GM19455 (cell line): ENCODE data around the gene FAM107A.

Experiments
- ATAC-seq: cut with Tn5 transposase; IDR thresholded peaks from one replicate; pipeline ENCODE4 v1.9.1; 2021; ENCODE audit not compliant: unreplicated experiment

Gene FAM107A

DNA sequence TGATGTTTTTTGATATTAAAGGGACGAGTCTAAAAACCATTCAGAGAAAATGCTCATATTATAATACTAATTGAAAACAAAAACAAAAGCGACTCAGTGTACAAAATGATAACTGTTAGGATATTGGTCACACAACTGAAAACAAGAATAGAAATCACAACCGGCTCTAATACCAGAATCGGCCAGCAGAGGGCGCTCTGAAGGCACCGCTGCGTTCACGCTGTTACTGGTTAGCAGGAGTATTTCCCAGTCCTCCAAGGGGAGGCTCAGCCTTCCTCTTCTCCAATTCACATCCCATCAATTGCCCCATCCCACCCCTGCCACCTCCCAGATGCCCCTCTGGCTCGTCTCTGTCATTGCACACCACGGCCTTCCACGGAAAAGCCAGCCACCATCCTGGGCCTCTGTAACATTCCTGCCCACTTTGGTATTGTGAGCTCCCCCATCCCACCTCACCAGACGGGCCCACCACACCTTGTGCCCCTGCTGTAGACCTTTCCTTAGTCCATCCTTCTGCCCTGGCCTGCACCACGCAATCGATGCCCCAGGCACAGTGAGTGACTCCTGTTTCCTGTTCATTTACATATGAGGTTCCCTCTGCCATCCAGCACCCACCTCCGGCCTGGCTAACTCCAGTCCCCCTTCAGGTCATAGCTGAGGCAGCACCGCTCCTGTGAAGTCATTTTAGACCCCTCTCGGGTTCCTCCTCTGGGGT lies 8.5 kb downstream of the FAM107A start:
- no peak for ATAC-seq

DNA sequence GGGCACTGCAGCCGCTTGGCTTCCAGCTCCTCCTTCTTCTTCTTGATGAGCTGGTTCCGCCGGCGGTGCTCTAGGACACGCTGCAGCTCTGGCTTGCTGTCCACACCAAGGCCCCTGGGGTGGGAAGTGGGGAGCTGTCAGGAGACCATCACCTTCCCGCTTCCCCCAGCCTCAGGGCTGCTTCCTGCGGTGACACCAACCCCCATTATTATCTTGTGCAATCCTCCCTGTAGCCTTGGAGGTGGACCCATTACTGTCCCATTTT lies 10.0 kb downstream of the FAM107A start:
- ATAC-seq, result no peak

DNA sequence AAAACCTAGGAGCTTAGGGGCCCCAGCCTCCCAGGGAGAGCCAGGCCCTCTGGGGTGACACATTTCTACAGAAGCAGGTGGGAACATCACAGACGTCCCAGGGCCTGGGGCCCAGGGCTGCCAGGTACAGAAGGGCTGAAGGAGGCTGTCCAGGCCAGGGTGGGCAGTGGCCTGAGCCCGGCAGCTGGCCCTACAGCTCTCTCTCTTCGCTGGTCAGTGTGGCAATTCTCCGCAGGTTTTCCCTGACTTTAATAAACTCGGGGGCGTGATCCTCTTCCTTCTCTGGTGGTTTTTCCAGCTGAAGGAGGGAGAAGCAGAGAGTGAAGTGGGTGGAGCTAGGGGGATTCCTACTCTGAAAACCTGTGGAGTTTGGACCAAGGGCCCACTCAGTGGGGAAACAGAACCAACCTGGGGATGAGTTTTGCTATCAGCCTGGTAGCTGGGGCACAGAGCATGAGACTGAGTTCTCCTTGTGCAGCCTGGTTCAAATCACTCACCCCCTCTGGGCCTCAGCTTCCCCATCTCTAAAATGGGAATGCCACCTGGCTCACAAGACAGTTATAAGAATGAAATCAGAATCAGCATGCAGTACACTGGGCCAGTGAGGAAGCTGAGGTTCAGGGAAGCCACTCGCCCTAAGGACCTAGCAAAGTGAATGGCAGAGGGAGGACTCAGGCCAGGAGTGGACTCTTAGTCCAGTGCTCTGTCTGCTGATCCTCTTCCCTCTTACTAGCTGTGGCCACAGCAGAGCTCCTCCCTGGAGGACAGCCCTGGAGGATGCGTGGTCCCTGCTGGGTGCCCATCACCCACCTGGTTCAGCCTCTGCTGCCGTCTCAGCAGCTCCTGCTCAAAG lies 10.6 kb downstream of the FAM107A start:
- ATAC-seq, result no peak

GRCh38 chr3:58565621-58566397 lies 11.4 kb downstream of the FAM107A start:
- ATAC-seq, result no peak

DNA sequence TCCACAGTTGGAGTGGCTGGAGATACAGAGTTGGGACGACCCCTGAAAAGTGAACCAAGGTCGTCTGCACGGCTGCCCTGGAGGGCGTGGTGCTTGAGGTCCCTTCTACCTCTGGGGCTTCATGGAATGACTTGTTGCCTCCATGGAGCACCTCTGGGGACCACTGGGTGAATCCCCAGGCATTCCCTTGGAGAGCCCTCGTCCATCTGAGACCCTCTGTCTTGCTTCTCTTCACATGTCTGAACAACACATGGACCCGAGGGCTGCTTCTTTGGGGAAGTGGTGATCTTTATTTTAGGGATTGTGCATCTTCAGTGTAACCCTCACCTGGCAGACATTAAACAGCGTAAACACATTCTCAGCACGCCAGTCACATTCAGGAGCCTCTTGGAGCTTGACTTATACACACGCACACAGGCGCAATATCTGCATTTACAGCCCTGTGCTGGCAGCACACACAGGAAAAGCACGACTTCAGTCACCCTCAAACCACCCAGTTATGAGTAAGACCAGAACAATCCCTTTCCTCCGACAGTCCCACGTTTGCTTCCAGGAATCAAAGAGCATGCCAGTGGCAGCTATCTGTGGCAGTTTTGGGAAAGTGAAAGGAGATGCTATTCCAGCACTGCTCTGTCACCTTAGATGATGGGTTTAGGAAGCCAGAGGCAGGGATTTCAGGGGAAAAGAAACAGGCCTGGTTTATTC lies 12.6 kb downstream of the FAM107A start:
- ATAC-seq, result no peak

- ATAC-seq, result no peak
These were observed 13.1 kb downstream of the FAM107A start for GRCh38 chr3:58564054-58564453.

- ATAC-seq, result no peak
These were observed 13.7 kb downstream of the FAM107A start for GRCh38 chr3:58563386-58564035.

GRCh38 chr3:58562498-58562897 lies 14.7 kb downstream of the FAM107A start:
- ATAC-seq, result no peak

- ATAC-seq, result no peak
These were observed 16.4 kb downstream of the FAM107A start for GRCh38 chr3:58560771-58561311.

- no peak for ATAC-seq
These were observed 17.6 kb downstream of the FAM107A start for GRCh38 chr3:58559586-58559985.

DNA sequence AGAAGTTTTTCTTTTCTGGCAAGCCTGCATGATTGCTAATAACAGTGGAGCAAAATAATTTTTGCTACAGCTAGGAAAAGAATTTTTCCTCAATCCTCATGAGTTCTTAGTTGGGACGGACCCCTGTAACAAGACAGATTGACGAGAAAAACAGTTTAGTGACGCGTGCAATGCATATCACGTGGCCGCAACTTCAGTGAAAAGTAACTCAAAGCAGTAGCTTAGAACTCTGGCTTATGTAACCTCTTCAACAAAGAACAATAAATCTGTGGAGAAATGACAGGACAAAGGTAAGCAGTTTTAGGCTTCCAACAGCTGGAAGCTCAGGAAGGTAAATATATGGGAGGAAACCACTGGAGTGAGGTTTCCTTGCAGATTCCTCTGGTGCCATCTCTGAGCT lies 19.7 kb downstream of the FAM107A start:
- no peak for ATAC-seq

GRCh38 chr3:58556761-58557221 lies 20.4 kb downstream of the FAM107A start:
- ATAC-seq, result no peak

GRCh38 chr3:58556001-58556400 lies 21.2 kb downstream of the FAM107A start:
- ATAC-seq, result no peak

DNA sequence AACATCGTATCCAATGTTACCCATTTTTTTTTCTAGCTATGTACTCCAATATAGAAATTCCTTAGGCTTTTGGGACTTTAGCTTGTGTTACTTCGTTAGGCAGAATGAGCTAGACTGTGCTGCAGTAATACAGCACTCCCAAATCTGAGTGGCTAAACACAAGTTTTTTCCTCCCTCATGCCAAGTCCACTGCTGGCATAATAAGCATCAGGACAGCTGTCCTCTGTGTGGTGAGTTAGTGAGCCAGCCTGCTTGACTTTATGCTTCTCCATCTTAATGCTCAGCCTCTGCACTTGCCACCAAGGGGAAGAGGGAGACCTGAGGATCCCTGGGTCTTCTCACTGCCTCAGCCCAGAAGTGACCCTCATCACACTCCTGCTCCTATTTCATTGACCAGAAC lies 22.0 kb downstream of the FAM107A start:
- ATAC-seq, result no peak

GRCh38 chr3:58553003-58553402 lies 24.2 kb downstream of the FAM107A start:
- no peak for ATAC-seq

DNA sequence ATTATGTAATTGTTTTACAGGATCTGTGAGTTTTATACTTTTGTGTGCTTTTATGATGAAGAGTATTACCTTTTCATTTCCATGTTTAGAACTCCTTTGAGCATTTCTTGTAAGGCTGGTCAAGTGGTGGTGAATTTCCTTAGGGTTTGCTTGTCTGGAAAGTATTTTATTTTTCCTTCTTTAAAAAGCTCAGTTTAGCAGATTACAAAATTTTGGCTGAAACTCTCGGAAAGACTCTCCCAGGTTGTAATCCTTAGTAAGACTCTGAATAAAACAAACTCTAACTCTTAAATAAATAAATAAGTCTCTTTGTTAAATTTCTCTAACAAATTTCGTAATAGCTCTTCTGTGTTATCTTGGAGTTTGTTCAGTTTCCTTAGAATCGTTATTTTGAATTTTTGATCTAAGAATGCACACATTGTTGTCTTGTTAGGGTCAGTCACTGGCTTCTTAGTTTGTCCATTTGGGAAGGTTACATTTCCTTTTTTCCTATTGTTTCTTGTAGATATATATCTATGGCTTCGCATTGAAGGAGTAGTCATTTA lies 25.5 kb downstream of the FAM107A start:
- no peak for ATAC-seq

- ATAC-seq, result no peak
These were observed 32.6 kb downstream of the FAM107A start for GRCh38 chr3:58544541-58544940.

- ATAC-seq, result no peak
These were observed 36.9 kb downstream of the FAM107A start for GRCh38 chr3:58540176-58540858.

GRCh38 chr3:58539626-58540025 lies 37.6 kb downstream of the FAM107A start:
- no peak for ATAC-seq
